HepG2 (cell line): ENCODE measurements around the gene RBBP8NL. TPM values are rescaled to one million over a fixed set of nuclear protein-coding genes. Genes with fewer than 3 reads are reported as not detected.

Experiments used
- ATAC-seq: fragments of 200-7000 bp; cut with Tn5 transposase; 3 replicates; pipeline ENCODE4 v1.9.1; 2020; ENCODE audit warnings: mild to moderate bottlenecking, moderate library complexity
- BruUV-seq: library from RNA; stranded (reverse); fragments of 400-500 nt; replicated peaks from 2 replicates; lab custom pipeline; 2021; lab: Mats Ljungman, UMichigan
- CTCF ChIA-PET: fragments of 300-600 bp; formaldehyde crosslinking; extraction: SDS; loops from one replicate; lab custom pipeline; 2021; ENCODE audit warnings: low total read pairs, inconsistent platforms, low intra/inter-chr PET ratio; lab: Yijun Ruan, JAX
- POLR2A ChIA-PET: fragments of 350-600 bp; sonication (Branson Sonifier 250); formaldehyde crosslinking; loops from one replicate; lab custom pipeline; 2020; ENCODE audit warnings: antibody characterized with exemption, inconsistent platforms; lab: Yijun Ruan, JAX
- DNase-seq: peaks from one replicate; pipeline ENCODE4 v3.0.0-alpha.2; 2015; ENCODE audit warnings: low spot score
- FAIRE-seq: peaks from 3 replicates; lab custom pipeline; 2011; peaks lifted over from hg19 to GRCh38; lab: Jason Lieb, UNC
- H2AFZ ChIP-seq: one replicate; pipeline ENCODE4 v1.6.1; 2011; ENCODE audit warnings: low read length, inconsistent platforms
- H3K27ac ChIP-seq: fragments of 300-600 bp; 3 replicates; pipeline ENCODE4 v1.8.0; 2011; ENCODE audit warnings: mixed run types, mild to moderate bottlenecking, mixed read lengths, low read length, inconsistent platforms; ENCODE audit not compliant: insufficient read depth; ENCODE audit errors: extremely low read length
- H3K27me3 ChIP-seq, 2 experiments: fragments of 200-600 bp in 1 of 2; 2 replicates in 1 of 2; 3 replicates in 1 of 2; pipeline versions ENCODE4 v1.6.0 to v1.8.0; 2011; ENCODE audit warnings: low read length in 2 of 2, mild to moderate bottlenecking in 2 of 2, moderate library complexity in 2 of 2, inconsistent platforms in 1 of 2; ENCODE audit not compliant: insufficient read depth in 2 of 2, control insufficient read depth in 1 of 2
- H3K36me3 ChIP-seq, 2 experiments: fragments of 200-600 bp in 1 of 2; replicated peaks in 1 of 2; 2 replicates in 1 of 2; 3 replicates in 1 of 2; pipeline versions ENCODE4 v1.5.1 to v1.8.0; 2011; ENCODE audit warnings: low read length in 2 of 2, inconsistent platforms in 1 of 2; ENCODE audit not compliant: insufficient read depth in 2 of 2, control insufficient read depth in 1 of 2
- H3K4me1 ChIP-seq: 2 replicates; pipeline ENCODE4 v1.5.1; 2012; ENCODE audit warnings: low read length, inconsistent platforms; ENCODE audit not compliant: insufficient read depth
- H3K4me2 ChIP-seq: 2 replicates; pipeline ENCODE4 v1.6.0; 2011; ENCODE audit warnings: low read depth, low read length, inconsistent platforms
- H3K4me3 ChIP-seq, 3 experiments: fragments of 200-600 bp in 1 of 3; sonication (generic), shearing (Covaris generic) in 1 of 3; replicated peaks in 1 of 3; 2 replicates each; pipeline ENCODE4 v1.5.1; 2011 to 2016; ENCODE audit warnings: low read length in 3 of 3, inconsistent platforms in 2 of 3, low read depth in 2 of 3, mild to moderate bottlenecking in 2 of 3, control low read depth in 1 of 3, mixed read lengths in 1 of 3; ENCODE audit not compliant: insufficient read depth in 1 of 3
- H3K79me2 ChIP-seq: one replicate; pipeline ENCODE4 v1.6.1; 2011; ENCODE audit warnings: low read length, inconsistent platforms; ENCODE audit not compliant: insufficient read depth
- H3K9ac ChIP-seq: 2 replicates; pipeline ENCODE4 v1.6.0; 2011; ENCODE audit warnings: mild to moderate bottlenecking, low read depth, low read length, inconsistent platforms; ENCODE audit not compliant: insufficient read depth
- H3K9me3 ChIP-seq: 2 replicates; pipeline ENCODE4 v1.5.1; 2012; ENCODE audit warnings: mild to moderate bottlenecking, low read length
- H4K20me1 ChIP-seq: 2 replicates; pipeline ENCODE4 v1.6.0; 2011; ENCODE audit warnings: inconsistent platforms, mild to moderate bottlenecking, low read length, moderate library complexity; ENCODE audit not compliant: insufficient read depth
- GABPB1 ChIP-seq: IDR thresholded peaks from 2 replicates; pipeline ENCODE4 v1.6.1; 2016; ENCODE audit warnings: mild to moderate bottlenecking, missing genetic modification reagents, moderate library complexity, missing compliant biosample characterization
- KDM2A ChIP-seq: sonication (generic); formaldehyde crosslinking; IDR thresholded peaks from 2 replicates; pipeline ENCODE4 v1.4.0; 2020; ENCODE audit warnings: low read depth, missing genetic modification reagents, borderline replicate concordance
- NFKB2 ChIP-seq: sonication (generic); formaldehyde crosslinking; IDR thresholded peaks from 2 replicates; pipeline ENCODE4 v1.4.0; 2020; ENCODE audit warnings: missing genetic modification reagents, borderline replicate concordance
- PLRG1 ChIP-seq: fragments of 450-650 bp; conservative IDR thresholded peaks from 2 replicates; pipeline ENCODE4 v1.6.1; 2016
- REST ChIP-seq, 2 experiments: IDR thresholded peaks; 2 replicates each; pipeline ENCODE4 v1.6.1; 2011 to 2012; ENCODE audit warnings: low read length in 2 of 2, borderline replicate concordance in 1 of 2, low read depth in 1 of 2, mild to moderate bottlenecking in 1 of 2, moderate library complexity in 1 of 2
- SP1 ChIP-seq, 2 experiments: fragments of 450-650 bp in 1 of 2; sonication (generic) in 1 of 2; formaldehyde crosslinking in 1 of 2; IDR thresholded peaks; 2 replicates each; pipeline versions ENCODE4 v1.4.0 to v1.6.1; 2016 to 2020; ENCODE audit warnings: missing genetic modification reagents in 1 of 2
- SP5 ChIP-seq: IDR thresholded peaks from 2 replicates; pipeline ENCODE4 v1.6.1; 2016; ENCODE audit warnings: low read depth, borderline replicate concordance
- ZFY ChIP-seq: sonication (generic); formaldehyde crosslinking; IDR thresholded peaks from 2 replicates; pipeline ENCODE4 v1.4.0; 2020; ENCODE audit warnings: missing genetic modification reagents
- ZNF576 ChIP-seq: sonication (generic); formaldehyde crosslinking; IDR thresholded peaks from 2 replicates; pipeline ENCODE4 v1.4.0; 2020; ENCODE audit warnings: mild to moderate bottlenecking, missing genetic modification reagents
- WGBS: methylation state at CpG from one replicate; pipeline ENCODE4 v1.1.6; 2017; ENCODE audit warnings: low lambda C conversion rate; 5-methylcytosine and 5-hydroxymethylcytosine counted together
- in situ Hi-C: cut with HindIII; loops from 2 replicates; pipeline ENCODE4 v1.10.0; 2017; ENCODE audit warnings: low pct_unique_long_range_greater_than_20kb; ENCODE audit not compliant: extremely low pct_ligation_motif_present
- intact Hi-C: fragments of 100-400 bp; cut with micrococcal nuclease; formaldehyde crosslinking; loops from one replicate; pipeline ENCODE4 v1.10.0; 2022; ENCODE audit not compliant: unreplicated experiment
- polyA plus RNA-seq, 8 experiments: library from polyadenylated mRNA; depleted of rRNA in 3 of 8; stranded (reverse) in 7 of 8; unstranded in 1 of 8; fragments of >200 nt; fragmentation: Illumina TruSeq in 4 of 8; extraction: Trizol in 4 of 8; gene quantifications; 2 replicates each; pipeline versions ENCODE4 v1.2.1 to v1.2.3, GENCODE V29; 2011 to 2016; ENCODE audit warnings: low read depth in 4 of 8, missing spikeins in 1 of 8, mixed read lengths in 1 of 8; ENCODE audit not compliant: insufficient read depth in 1 of 8
- total RNA-seq, 5 experiments: library from RNA; depleted of rRNA; stranded (reverse); fragments of >200 nt; fragmentation: Illumina TruSeq; extraction: Trizol; gene quantifications; 2 replicates each; pipeline ENCODE4 v1.2.3, GENCODE V29; 2016; ENCODE audit warnings: low read depth in 1 of 5

Gene RBBP8NL
- total and polyA plus RNA-seq, 2 of the 13 experiments (the other 11 are each of a cell fraction or from before 2014, with no cell fraction given): 0.69 to 0.86 TPM

DNA sequence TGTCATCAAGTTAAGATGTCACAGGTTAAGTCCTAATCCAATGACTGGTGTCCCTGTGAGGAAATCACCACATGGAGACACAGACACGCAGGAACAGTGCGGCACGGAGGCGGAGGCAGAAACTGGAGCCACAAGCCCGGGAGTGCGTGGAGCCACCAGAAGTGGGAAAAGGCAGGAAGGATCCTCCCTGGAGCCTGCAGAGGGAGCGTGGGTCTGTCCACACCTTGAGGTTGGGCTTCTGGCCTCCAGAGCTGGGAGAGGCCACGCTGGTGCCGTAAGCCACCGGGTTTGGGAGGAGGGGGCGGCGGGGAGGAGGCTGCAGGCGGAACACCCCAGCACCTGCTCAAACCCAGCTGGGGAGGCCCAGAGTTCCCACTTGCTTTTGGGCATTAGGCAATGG is 24.0 kb downstream of the RBBP8NL start:
- Histone ChIP-seq H3K27ac (no peak overlapping the region), H2AFZ (no peak overlapping the region), H3K4me1 (peaks cover 39% of the 10 kb centered on the region), H4K20me1 (peaks cover 3% of the 10 kb centered on the region; the same call in 1 of the 2 replicates), H3K4me3 (no peak overlapping the region), H3K9ac (no peak overlapping the region), H3K4me2 (no peak overlapping the region), H3K79me2 (peaks cover 9% of the 10 kb centered on the region), H3K36me3 (peaks cover 2 to 19% of the 10 kb centered on the region in 2 experiments; a peak in 3 of 5 replicates), H3K27me3 (peaks cover 0 to 7% of the 10 kb centered on the region in 2 experiments; a peak in 4 of 5 replicates), H3K9me3 (no peaks in the 10 kb centered on the region)
- intact Hi-C loops (no loop called here), in situ Hi-C loops (no loop called here)
- DNase-seq (no peak), ATAC-seq (no peak), FAIRE-seq (no peak)
- ChIA-PET POLR2A (interaction anchor here (1.4 kb wide), 1 partner anchor 16 kb away, joined by 6 read pairs; the partner anchor contains the start of gene RPS21), CTCF (no interaction called here)
- BruUV-seq: no TSS peak
- 96% methylated on average over 13 of the region's 13 CpGs for WGBS
- TF ChIP-seq ZFY (0 out of 2 replicates have a peak, but pooled peaks have one; percentile 8), NFKB2 (CRISPR knock-in tag) (0 out of 2 replicates have a peak, but pooled peaks have one; percentile 17), PLRG1 (no peak), KDM2A (CRISPR knock-in tag) (0 out of 2 replicates have a peak, but pooled peaks have one; percentile 6), SP1 (IDR thresholded peaks at IDR 0.05) (no peak), SP1 (CRISPR knock-in tag; IDR thresholded peaks at IDR 0.05) (no peak)

- Histone ChIP-seq H3K79me2 (peaks cover 9% of the 10 kb centered on the region), H3K36me3 (peaks cover 2 to 19% of the 10 kb centered on the region in 2 experiments; a peak in 3 of 5 replicates), H3K4me2 (no peak overlapping the region), H2AFZ (no peak overlapping the region), H4K20me1 (peaks cover 3% of the 10 kb centered on the region; the same call in 1 of the 2 replicates), H3K9me3 (no peaks in the 10 kb centered on the region), H3K27ac (no peak overlapping the region), H3K4me1 (peaks cover 32% of the 10 kb centered on the region), H3K27me3 (no peaks in the 10 kb centered on the region), H3K9ac (no peak overlapping the region), H3K4me3 (no peak overlapping the region)
- in situ Hi-C loops: no loop called here
- ChIA-PET POLR2A (interaction anchor here (1.6 kb wide), 1 partner anchor 32 kb away, joined by 4 read pairs; no protein-coding TSS in a partner anchor), CTCF (no interaction called here)
- intact Hi-C loops: no loop called here
- WGBS: 93% methylated on average over 23 of the region's 23 CpGs
- FAIRE-seq: no peak
- BruUV-seq: no TSS peak
- DNase-seq: no peak
- ATAC-seq: no peak
- 0 out of 2 replicates have a peak, but pooled peaks have one; percentile 5 for TF ChIP-seq GABPB1 (CRISPR knock-in tag)
- TF ChIP-seq SP5 (CRISPR knock-in tag): no peak
- no peak for TF ChIP-seq REST (IDR thresholded peaks at IDR 0.05; ENCODE audit: borderline replicate concordance in 1 of 2, low read depth in 1 of 2, low read length in 2 of 2)
- TF ChIP-seq ZNF576 (CRISPR knock-in tag): 0 out of 2 replicates have a peak, but pooled peaks have one; percentile 31
These were observed 24.7 kb downstream of the RBBP8NL start for GRCh38 chr20:62402456-62403150.
